ENCODE results near the gene SP140. TPM values are rescaled to one million over a fixed set of nuclear protein-coding genes. Genes with fewer than 3 reads are reported as not detected.

SP140 gene
- total RNA-seq, 1 donor from 2014 or later, result 0.06 TPM

GRCh38 chr2:230202430-230203109, 23.0 kb upstream of the SP140 start:
- DNase-seq (ENCODE audit: low spot score), result no peak
- H3K27ac Mint-ChIP-seq, result no peak overlapping the region
- no peak overlapping the region for H3K4me2 ChIP-seq

GRCh38 chr2:230203110-230203676, 22.3 kb upstream of the SP140 start:
- no peak overlapping the region for H3K4me2 ChIP-seq
- no peaks in the 10 kb centered on the region for H3K27me3 ChIP-seq
- TF ChIP-seq CTCF (IDR thresholded peaks at IDR 0.05), result no peak
- no peak for TF ChIP-seq EZH2phosphoT487 (IDR thresholded peaks at IDR 0.05)
- TF ChIP-seq EZH2 (IDR thresholded peaks at IDR 0.05), result no peak
- no peak overlapping the region for H3K4me3 ChIP-seq
- no peaks in the 10 kb centered on the region for H3K4me1 Mint-ChIP-seq
- no peaks in the 10 kb centered on the region for H3K9me3 Mint-ChIP-seq
- no peaks in the 10 kb centered on the region for H3K4me1 ChIP-seq
- no peak overlapping the region for H3K4me3 Mint-ChIP-seq
- H3K79me2 ChIP-seq (ENCODE audit: low read depth), result no peaks in the 10 kb centered on the region
- peaks cover 2% of the 10 kb centered on the region for H3K27me3 Mint-ChIP-seq (ENCODE audit: insufficient read depth, low read depth)
- no peak for DNase-seq (ENCODE audit: low spot score)
- H4K20me1 ChIP-seq (ENCODE audit: low read depth), result no peaks in the 10 kb centered on the region
- H3K27ac Mint-ChIP-seq, result no peak overlapping the region
- H3K36me3 Mint-ChIP-seq, result no peaks in the 10 kb centered on the region
- H3K27ac ChIP-seq, result no peak overlapping the region
- no peaks in the 10 kb centered on the region for H3K9me3 ChIP-seq (ENCODE audit: low read depth)
- H3K9ac ChIP-seq, result no peak overlapping the region
- H2AFZ ChIP-seq (replicated peaks), result no peak overlapping the region
- no peaks in the 10 kb centered on the region for H3K36me3 ChIP-seq
- H3F3A ChIP-seq (ENCODE audit: low read depth), result no peaks in the 10 kb centered on the region

More at GRCh38 chr2:230202430-230203109, 23.0 kb upstream of the SP140 start:
- Histone ChIP-seq H3K36me3 (no peaks in the 10 kb centered on the region), H3F3A (ENCODE audit: low read depth) (no peaks in the 10 kb centered on the region), H4K20me1 (ENCODE audit: low read depth) (no peaks in the 10 kb centered on the region), H2AFZ (replicated peaks) (no peak overlapping the region), H3K9ac (no peak overlapping the region), H3K4me3 (no peak overlapping the region), H3K9me3 (ENCODE audit: low read depth) (no peaks in the 10 kb centered on the region), H3K4me1 (no peaks in the 10 kb centered on the region), H3K27ac (no peak overlapping the region), H3K27me3 (no peaks in the 10 kb centered on the region), H3K79me2 (ENCODE audit: low read depth) (no peaks in the 10 kb centered on the region)
- no peaks in the 10 kb centered on the region for H3K4me1 Mint-ChIP-seq
- TF ChIP-seq EZH2phosphoT487 (IDR thresholded peaks at IDR 0.05) (no peak), EZH2 (IDR thresholded peaks at IDR 0.05) (no peak), CTCF (IDR thresholded peaks at IDR 0.05) (no peak)
- no peaks in the 10 kb centered on the region for H3K9me3 Mint-ChIP-seq
- no peak overlapping the region for H3K4me3 Mint-ChIP-seq
- peaks cover 2% of the 10 kb centered on the region for H3K27me3 Mint-ChIP-seq (ENCODE audit: insufficient read depth, low read depth)
- H3K36me3 Mint-ChIP-seq, result no peaks in the 10 kb centered on the region

GRCh38 chr2:230205034-230205433, 20.5 kb upstream of the SP140 start:
- DNase-seq (ENCODE audit: low spot score), result no peak
- no peaks in the 10 kb centered on the region for H3K9me3 Mint-ChIP-seq
- H3K4me1 Mint-ChIP-seq, result no peaks in the 10 kb centered on the region
- Histone ChIP-seq H2AFZ (replicated peaks) (no peak overlapping the region), H3K4me2 (no peak overlapping the region), H3K4me1 (no peaks in the 10 kb centered on the region), H3K79me2 (ENCODE audit: low read depth) (no peaks in the 10 kb centered on the region), H3K36me3 (no peaks in the 10 kb centered on the region), H3K4me3 (no peak overlapping the region), H3K27ac (no peak overlapping the region), H3K27me3 (no peaks in the 10 kb centered on the region), H4K20me1 (ENCODE audit: low read depth) (no peaks in the 10 kb centered on the region), H3K9me3 (ENCODE audit: low read depth) (no peaks in the 10 kb centered on the region), H3K9ac (no peak overlapping the region), H3F3A (ENCODE audit: low read depth) (no peaks in the 10 kb centered on the region)
- no peaks in the 10 kb centered on the region for H3K27me3 Mint-ChIP-seq (ENCODE audit: insufficient read depth, low read depth)
- H3K36me3 Mint-ChIP-seq, result no peaks in the 10 kb centered on the region
- H3K27ac Mint-ChIP-seq, result no peak overlapping the region
- H3K4me3 Mint-ChIP-seq, result no peak overlapping the region
- TF ChIP-seq EZH2 (IDR thresholded peaks at IDR 0.05) (no peak), EZH2phosphoT487 (IDR thresholded peaks at IDR 0.05) (no peak), CTCF (IDR thresholded peaks at IDR 0.05) (no peak)

Data from neural progenitor cell (in vitro differentiated cells).